HepG2 (cell line): ENCODE results near the gene AADACL4. TPM values are rescaled to one million over a fixed set of nuclear protein-coding genes. Genes with fewer than 3 reads are reported as not detected.

ENCODE experiments used
- ARHGAP35 ChIP-seq: sonication (generic); formaldehyde crosslinking; IDR thresholded peaks from 2 replicates; pipeline ENCODE4 v1.9.0; 2022; ENCODE audit warnings: mild to moderate bottlenecking, inconsistent platforms, moderate library complexity, missing genetic modification reagents, borderline replicate concordance
- CHD2 ChIP-seq: IDR thresholded peaks from 2 replicates; pipeline ENCODE4 v1.6.1; 2011; ENCODE audit warnings: low read depth, low read length, improper control_type of control experiment
- ELF4 ChIP-seq: sonication (generic); formaldehyde crosslinking; IDR thresholded peaks from 2 replicates; pipeline ENCODE4 v1.5.0; 2020; ENCODE audit warnings: missing genetic modification reagents, mild to moderate bottlenecking, moderate library complexity, borderline replicate concordance
- GABPB1 ChIP-seq: IDR thresholded peaks from 2 replicates; pipeline ENCODE4 v1.6.1; 2016; ENCODE audit warnings: mild to moderate bottlenecking, missing genetic modification reagents, moderate library complexity, missing compliant biosample characterization
- HIC2 ChIP-seq: sonication (generic); formaldehyde crosslinking; IDR thresholded peaks from 2 replicates; pipeline ENCODE4 v1.9.0; 2022; ENCODE audit warnings: low read depth, missing genetic modification reagents
- HOXA3 ChIP-seq: sonication (generic); formaldehyde crosslinking; IDR thresholded peaks from 2 replicates; pipeline ENCODE4 v1.5.0; 2020; ENCODE audit warnings: missing genetic modification reagents
- HOXA9 ChIP-seq: sonication (generic); formaldehyde crosslinking; IDR thresholded peaks from 2 replicates; pipeline ENCODE4 v1.8.1; 2022; ENCODE audit warnings: missing genetic modification reagents, mild to moderate bottlenecking, moderate library complexity, borderline replicate concordance
- JUN ChIP-seq: sonication (generic); formaldehyde crosslinking; IDR thresholded peaks from 2 replicates; pipeline ENCODE4 v1.4.0; 2020; ENCODE audit warnings: mild to moderate bottlenecking, missing genetic modification reagents
- KLF16 ChIP-seq, 2 experiments: sonication (generic) in 1 of 2; formaldehyde crosslinking in 1 of 2; IDR thresholded peaks; 2 replicates each; pipeline versions ENCODE4 v1.6.1 to v1.8.0; 2016 to 2023; ENCODE audit warnings: missing genetic modification reagents in 2 of 2, missing compliant biosample characterization in 1 of 2
- MXD4 ChIP-seq: IDR thresholded peaks from 2 replicates; pipeline ENCODE4 v1.6.1; 2016; ENCODE audit warnings: mild to moderate bottlenecking, missing biosample characterization, missing genetic modification reagents
- RFXANK ChIP-seq: IDR thresholded peaks from 2 replicates; pipeline ENCODE4 v1.6.1; 2016
- TBX3 ChIP-seq: fragments of 450-650 bp; IDR thresholded peaks from 2 replicates; pipeline ENCODE4 v1.6.1; 2017; ENCODE audit warnings: antibody characterized with exemption, mild to moderate bottlenecking, inconsistent platforms, borderline replicate concordance
- TRIM22 ChIP-seq: fragments of 450-650 bp; IDR thresholded peaks from 2 replicates; pipeline ENCODE4 v1.6.1; 2017
- ZHX1 ChIP-seq: sonication (generic); formaldehyde crosslinking; IDR thresholded peaks from 2 replicates; pipeline ENCODE4 v1.8.1; 2022; ENCODE audit warnings: low read depth, mild to moderate bottlenecking, missing genetic modification reagents
- ZKSCAN1 ChIP-seq: fragments of 150-350 bp; IDR thresholded peaks from 2 replicates; pipeline ENCODE4 v1.6.1; 2014; ENCODE audit warnings: low read length
- ZNF121 ChIP-seq: sonication (generic); formaldehyde crosslinking; IDR thresholded peaks from 2 replicates; pipeline ENCODE4 v1.5.0; 2020; ENCODE audit warnings: mild to moderate bottlenecking, missing genetic modification reagents
- ZNF138 ChIP-seq: sonication (generic); formaldehyde crosslinking; IDR thresholded peaks from 2 replicates; pipeline ENCODE4 v1.5.0; 2020; ENCODE audit warnings: mild to moderate bottlenecking, low read depth, missing genetic modification reagents
- ZNF280B ChIP-seq: sonication (generic); formaldehyde crosslinking; IDR thresholded peaks from 2 replicates; pipeline ENCODE4 v1.5.0; 2020; ENCODE audit warnings: missing genetic modification reagents, mild to moderate bottlenecking, borderline replicate concordance
- ZNF710 ChIP-seq: sonication (generic); formaldehyde crosslinking; IDR thresholded peaks from 2 replicates; pipeline ENCODE4 v1.5.0; 2020; ENCODE audit warnings: mild to moderate bottlenecking, missing genetic modification reagents, borderline replicate concordance
- ZNF839 ChIP-seq: sonication (generic); formaldehyde crosslinking; IDR thresholded peaks from 2 replicates; pipeline ENCODE4 v1.4.0; 2020; ENCODE audit warnings: missing genetic modification reagents, mild to moderate bottlenecking, borderline replicate concordance
- polyA plus RNA-seq, 8 experiments: library from polyadenylated mRNA; depleted of rRNA in 3 of 8; stranded (reverse) in 7 of 8; unstranded in 1 of 8; fragments of >200 nt; fragmentation: Illumina TruSeq in 4 of 8; extraction: Trizol in 4 of 8; gene quantifications; 2 replicates each; pipeline versions ENCODE4 v1.2.1 to v1.2.3, GENCODE V29; 2011 to 2016; ENCODE audit warnings: low read depth in 4 of 8, missing spikeins in 1 of 8, mixed read lengths in 1 of 8; ENCODE audit not compliant: insufficient read depth in 1 of 8
- total RNA-seq, 5 experiments: library from RNA; depleted of rRNA; stranded (reverse); fragments of >200 nt; fragmentation: Illumina TruSeq; extraction: Trizol; gene quantifications; 2 replicates each; pipeline ENCODE4 v1.2.3, GENCODE V29; 2016; ENCODE audit warnings: low read depth in 1 of 5

The AADACL4 gene
- total and polyA plus RNA-seq, 2 of the 13 experiments (the other 11 are each of a cell fraction or from before 2014, with no cell fraction given), result not detected

- TF ChIP-seq TRIM22 (no peak), HIC2 (0 out of 2 replicates have a peak, but pooled peaks have one; percentile 34), GABPB1 (CRISPR knock-in tag) (no peak), CHD2 (0 out of 2 replicates have a peak, but pooled peaks have one; percentile 11), ELF4 (CRISPR knock-in tag) (no peak), ZKSCAN1 (no peak), KLF16 (CRISPR knock-in tag; IDR thresholded peaks at IDR 0.05) (no peak), JUN (CRISPR knock-in tag) (0 out of 2 replicates have a peak, but pooled peaks have one; percentile 44), HOXA3 (CRISPR knock-in tag) (peak; percentile 67), ARHGAP35 (no peak), ZHX1 (CRISPR knock-in tag) (peak; percentile 74; the same call in 1 of the 2 replicates), RFXANK (CRISPR knock-in tag) (no peak), TBX3 (no peak), ZNF138 (no peak), MXD4 (CRISPR knock-in tag) (no peak), HOXA9 (no peak), ZNF710 (CRISPR knock-in tag) (no peak; the same call in 1 of the 2 replicates), ZNF121 (CRISPR knock-in tag) (peak; percentile 65; the same call in 1 of the 2 replicates), ZNF280B (no peak), ZNF839 (CRISPR knock-in tag) (no peak)
These were observed 35.5 kb upstream of the AADACL4 start (continued) for GRCh38 chr1:12608311-12608957.
